ENCODE results near the gene MTHFD1L.
"Not testable (repeated sequence)": the region's sequence is repeated elsewhere in the genome, so short reads cannot be mapped to it uniquely, and the experiment has no call there.

MTHFD1L gene

DNA sequence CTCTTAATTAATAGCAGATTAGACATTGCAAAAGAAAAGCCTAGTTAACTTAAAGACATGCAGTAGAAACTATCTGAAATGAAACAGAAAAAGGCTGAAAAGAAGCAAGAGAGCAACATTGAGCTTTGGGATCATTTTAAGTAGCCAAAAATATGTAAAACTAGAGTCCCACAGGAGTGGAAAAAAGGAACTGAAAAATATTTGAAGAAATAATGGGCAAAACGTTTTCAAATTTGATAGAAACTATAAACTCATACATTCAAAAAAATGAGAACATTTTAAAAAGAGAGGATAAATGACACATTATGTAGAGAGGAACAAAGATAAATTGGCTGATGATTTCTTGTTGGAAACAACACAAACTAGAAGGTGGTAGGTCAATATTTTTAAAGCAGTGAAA is 208.2 kb downstream of the MTHFD1L start:
- DNase-seq, result no peak

DNA sequence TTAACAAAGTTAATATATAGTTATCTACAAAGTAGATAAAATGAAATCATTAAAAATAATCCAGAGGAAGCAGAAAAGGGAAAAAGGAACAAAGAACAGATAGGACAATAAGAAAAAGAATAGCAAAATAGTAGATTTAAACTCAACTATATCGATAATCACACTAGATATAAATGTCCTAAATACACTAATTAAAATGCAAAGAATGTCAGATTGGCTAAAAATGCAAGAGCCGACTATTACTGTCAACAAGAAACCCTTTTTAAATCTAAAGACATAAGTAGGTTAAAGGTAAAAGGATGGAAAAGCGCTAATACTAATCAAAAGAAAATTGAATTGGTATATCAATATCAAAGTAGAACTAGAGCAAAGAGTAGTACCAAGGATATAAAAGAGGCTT is 209.5 kb downstream of the MTHFD1L start:
- DNase-seq, result no peak

DNA sequence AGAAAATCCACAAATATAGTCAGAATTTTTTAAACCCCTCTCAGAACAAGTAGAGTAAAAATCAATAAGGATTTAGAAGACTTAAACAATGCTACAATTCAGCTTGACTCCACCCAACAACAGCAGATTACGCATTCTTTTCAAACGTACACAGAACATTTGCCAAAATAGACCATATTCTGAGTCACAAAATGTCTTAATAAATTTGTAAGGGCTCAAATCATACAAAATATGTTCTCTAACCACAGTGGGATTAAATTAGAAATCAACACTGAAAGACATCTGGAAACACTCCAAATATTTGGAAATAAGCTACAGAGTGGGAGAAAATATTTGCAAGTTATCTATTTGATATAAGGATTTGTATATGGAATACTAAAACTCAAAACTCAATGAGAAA is 210.0 kb downstream of the MTHFD1L start:
- DNase-seq, result no peak

DNA sequence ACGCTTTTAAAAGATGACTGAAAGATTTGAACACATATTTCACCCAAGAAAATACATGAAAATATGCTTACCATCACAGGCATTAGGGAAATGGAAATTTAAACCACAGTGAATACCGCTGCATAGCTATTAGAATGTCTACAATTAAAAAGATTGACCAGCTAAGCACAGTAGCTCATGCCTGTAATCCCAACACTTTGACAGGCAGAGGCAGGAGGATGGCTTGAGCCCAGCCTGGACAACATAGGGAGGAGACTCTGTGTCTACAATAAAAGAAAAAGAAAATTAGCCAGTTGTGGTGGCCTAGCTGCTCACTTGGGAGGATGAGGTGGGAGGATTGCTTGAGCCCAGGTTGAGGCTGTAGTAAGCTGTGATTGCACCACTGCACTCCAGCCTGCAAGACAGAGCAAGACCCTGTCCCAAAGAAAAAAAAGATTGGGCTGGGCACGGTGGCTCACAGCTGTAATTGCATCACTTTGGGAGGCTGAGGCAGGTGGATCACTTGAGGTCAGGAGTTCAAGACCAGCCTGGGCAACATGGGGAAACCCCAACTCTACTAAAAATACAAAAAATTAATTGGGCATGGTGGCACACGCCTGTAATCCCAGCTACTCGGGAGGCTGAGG is 210.5 kb downstream of the MTHFD1L start:
- DNase-seq, result no peak

DNA sequence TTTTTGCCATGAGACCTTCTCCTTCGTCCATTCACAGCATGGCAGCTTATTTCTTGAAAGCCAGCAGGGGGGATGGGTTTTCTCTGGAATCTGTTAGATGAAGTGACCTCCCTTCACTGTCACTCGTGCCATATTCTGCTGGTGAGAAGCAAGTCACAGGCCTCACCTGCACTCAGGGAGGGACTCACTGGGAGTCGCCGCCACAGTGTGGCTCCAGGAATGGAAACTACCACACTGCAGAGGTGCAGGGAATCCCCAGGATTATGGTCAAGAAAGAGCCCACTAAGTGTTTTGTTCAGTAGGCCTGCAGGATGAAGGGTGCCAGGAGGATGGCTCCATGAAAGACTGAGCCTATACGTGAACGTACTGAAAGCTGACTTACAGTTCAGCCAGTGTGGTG is 213.2 kb downstream of the MTHFD1L start:
- DNase-seq, result no peak

DNA sequence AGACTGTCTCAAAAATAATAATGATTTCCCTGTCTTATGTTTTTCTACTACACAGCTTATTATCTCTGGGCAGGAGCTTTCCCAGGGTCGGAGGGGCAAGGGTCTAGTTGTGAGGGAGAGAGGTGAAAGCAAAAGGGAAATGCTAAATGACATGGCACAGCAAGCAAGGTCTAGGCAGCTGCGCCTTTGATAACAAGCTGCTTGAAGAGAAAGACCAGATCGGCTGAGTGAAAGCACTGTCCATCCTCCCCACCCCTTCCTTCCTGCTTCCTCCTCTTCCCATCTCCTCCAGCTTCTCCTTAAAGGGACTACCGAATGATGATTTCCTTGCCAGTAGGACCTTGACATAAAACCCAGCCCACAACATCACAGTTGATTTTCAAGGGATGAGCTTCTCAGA is 216.2 kb downstream of the MTHFD1L start:
- no peak for DNase-seq

DNA sequence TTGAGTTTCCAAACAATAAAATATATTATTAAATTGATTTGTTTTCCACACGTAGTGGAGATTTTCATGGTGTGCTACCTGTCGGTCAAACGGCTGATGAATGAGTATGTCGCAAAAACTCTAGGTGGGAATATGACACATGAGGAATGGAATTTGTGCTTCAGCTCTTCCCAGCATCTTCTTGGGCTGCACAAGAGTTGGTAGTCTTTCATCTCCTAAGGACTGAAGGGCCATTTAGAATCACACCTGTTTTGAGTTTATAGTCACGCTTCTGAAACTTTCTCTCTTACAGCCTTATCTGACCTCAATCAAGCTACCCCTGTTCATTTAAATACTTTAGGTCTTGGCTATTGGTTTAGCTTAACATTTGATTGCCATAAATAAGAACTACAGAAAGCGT is 216.6 kb downstream of the MTHFD1L start:
- no peak for DNase-seq

DNA sequence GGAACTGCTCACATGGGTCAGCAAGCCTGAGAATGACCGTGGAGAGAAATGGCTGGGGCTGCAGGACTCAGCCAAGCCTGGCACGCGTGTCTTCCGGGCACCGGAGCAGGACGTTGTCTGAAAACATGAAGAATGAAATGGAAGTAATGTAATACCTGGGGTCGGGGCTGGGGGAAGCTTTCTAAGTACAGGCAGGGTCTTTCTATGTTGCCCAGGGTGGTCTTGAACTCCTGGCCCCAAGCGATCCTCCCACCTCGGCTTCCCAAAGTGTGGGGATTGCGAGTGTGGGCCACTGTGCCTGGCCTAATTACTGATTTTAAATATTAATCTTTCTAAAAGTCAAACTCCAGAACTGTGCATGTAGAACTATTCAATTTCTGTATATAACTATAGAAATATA is 218.8 kb downstream of the MTHFD1L start:
- DNase-seq, result no peak

DNA sequence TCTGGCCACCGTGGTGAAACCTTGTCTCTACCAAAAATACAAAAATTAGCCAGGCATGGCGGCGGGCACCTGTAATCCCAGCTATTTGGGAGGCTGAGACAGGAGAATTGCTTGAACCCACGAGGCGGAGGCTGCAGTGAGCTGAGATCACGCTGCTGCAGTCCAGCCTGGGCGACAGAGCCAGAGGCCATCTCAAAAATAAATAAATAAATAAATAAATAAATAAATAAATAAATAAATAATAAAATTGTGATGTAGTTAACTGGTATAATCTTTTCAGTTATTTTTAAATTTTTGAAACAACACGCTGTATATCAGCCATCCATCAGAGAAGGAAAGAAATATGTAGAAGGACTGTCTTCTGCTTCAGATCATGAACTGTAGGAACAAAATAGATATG is 221.6 kb downstream of the MTHFD1L start:
- DNase-seq, result not testable (repeated sequence)

DNA sequence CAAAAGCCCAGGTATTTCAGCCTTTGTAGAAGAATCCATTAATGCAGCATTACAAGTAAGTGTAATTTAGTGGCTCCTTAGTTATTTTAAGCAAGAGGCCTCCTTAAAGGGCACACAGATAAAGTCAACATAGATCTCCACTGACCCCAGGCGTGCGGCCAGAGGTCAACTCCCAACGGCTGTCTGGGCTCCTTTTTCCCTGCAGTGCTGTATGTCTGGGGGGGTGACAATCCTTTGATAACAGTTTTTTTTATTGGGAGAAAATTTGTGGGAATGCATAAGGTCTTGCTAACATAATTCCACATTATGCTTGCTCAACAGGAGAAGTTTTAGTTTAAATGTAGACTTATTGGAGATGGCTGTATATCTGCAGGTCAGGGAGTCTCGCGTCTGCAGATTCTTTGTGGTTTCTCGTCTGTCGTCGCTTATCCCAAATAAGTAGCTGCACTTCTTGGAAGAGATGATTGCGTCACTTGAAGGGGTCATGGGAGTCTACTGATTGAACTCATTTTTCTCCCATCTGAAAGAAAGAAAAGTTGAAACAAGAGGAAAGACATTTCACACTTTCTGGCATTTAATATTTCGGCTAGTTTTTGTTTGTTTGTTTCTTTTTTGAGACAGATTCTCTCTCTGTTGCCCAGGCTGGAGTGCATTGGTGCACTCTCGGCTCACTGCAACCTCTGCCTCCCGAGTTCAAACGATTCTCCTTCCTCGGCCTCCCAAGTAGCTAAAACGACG is 222.5 kb downstream of the MTHFD1L start:
- no peak for DNase-seq

DNA sequence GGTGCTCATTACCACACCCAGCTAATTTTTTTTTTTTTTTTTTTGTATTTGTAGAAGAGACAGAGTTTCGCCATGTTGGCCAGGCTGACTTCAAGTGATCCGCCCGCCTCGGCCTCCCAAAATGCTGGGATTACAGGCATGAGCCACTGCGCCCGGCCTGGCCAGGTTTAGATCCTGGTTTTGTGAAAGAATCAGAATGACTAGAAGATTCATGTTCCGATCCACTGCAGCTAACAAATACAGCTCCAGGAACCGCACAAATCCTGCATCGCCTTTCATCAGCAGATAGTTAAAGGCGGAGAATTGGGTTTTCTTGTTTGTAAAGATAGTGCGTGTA is 223.1 kb downstream of the MTHFD1L start:
- no peak for DNase-seq

DNA sequence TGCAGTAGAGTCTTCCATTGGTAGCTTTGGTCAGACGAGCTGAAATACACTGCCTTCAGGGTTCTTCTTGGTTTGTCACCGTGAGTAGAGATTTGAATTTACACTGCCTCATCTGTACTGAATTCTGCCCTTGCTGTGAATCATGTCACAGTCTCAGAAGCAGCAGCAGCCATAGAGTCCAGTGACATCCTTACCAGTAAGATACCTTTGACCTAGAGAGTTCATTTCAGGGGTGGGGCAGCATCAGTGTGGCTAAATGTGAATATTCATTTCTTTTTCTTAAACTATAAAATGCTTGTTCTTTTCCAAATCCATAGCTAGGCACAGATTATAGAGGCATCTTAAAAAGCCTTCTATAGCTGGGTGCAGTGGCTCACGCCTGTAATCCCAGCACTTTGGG is 223.5 kb downstream of the MTHFD1L start:
- no peak for DNase-seq

DNA sequence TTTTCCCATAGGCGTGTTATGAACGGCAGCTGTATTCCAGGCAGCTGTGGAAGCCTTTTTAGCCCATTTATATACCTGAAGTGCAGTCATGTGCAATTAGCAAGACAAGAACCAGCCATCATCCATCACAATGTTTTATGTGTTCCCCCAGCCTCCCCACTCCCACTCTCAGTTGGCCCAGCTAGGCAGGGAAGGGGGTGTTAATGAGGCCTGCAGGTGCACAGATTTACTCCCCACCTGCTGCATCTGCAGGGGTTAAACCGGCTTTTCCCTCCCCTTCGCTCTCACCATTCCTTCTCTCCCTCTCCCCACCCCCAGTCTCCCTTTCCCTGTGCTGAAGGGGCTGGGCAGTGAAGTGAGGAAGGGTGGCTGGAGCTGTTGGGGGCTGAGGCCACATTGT is 224.5 kb downstream of the MTHFD1L start:
- no peak for DNase-seq

DNA sequence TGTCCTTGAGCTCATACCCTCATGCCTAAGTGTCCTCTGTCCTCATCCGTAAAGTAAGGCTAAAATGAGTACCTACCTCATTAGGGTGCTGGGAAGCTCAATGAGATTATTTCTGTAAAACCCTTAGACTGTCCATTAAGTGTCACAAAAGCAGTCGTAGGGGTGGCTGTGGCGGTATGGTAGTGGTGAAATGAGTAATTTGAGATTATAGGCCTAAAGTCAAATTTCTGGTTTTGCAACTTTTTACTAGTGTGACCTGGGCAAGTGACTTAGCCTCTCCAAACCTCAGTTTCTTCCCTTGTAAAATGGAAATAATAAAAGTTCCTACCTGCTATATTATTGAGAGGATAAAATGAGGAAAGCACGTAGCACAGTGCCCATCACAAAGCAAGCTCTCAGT is 226.1 kb downstream of the MTHFD1L start:
- no peak for DNase-seq

DNA sequence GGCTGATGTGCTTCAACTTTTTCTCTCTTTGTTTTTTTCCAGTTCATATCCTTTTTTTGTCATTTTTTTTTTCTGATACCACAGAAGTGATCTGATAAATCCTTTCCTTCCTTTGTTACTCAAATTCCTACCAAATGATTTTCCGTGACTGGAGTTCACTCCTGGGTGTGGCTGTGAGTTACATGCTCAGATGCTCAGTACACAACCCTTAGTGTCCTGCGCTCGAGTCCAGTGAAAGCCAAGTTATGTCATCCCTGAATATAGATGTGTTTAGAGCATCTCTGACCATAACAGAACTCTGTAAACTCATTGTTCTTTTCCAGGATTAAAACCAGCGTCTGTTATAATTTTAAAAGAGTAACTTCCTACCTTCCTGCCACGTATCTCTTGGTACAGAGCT is 227.1 kb downstream of the MTHFD1L start:
- DNase-seq, result no peak

DNA sequence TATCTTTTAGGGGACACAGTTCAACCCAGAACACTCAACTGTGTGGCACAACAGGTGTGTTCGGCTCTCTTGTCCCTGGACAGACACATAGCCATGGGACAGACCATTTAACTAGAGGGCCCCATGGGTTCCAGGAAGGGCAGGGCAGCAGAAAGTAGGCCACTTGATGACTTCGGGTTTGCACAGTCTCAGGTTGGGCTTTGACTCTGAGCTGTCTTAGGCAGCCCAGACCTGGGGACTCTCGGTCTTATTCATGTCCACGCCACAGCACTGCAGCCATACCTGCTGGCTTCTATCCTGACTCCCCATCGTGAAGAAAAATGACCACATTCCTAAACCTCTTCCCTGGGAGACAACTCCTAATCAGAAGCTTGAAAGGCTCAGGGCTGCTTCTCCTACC is 228.2 kb downstream of the MTHFD1L start:
- no peak for DNase-seq

DNA sequence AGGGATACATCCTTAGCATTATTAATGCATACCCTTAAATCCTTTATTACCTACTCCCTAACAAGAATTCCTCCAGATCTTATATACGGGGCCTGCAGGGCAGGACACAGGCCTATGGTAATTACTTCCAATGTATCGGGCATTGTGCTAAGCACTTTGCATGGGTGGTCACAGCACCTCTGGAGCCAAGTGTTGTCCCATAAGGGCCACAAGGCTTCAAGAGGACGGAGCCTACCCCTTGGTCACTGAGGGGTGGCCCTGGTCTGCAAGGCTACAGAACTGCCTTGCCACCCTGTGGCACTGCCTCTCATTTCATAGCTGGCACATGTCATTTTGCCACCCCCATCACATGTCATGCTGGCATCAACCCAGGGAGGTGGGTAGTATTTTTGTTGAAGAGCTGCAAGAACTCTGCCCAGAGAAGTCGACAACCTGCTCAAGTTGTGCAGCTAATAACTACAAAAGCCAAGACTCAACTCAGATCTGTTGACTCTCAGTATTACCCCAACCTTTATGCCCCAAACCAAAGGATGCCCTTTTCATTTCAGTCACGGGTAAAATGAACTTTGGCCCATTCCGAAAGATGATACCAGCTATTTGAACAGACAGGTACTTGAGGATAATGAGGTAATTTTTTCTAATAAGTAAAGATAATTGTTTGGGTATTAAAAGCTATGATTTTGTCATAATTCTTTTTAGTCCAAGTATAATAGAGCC is 230.2 kb downstream of the MTHFD1L start:
- DNase-seq, result no peak

DNA sequence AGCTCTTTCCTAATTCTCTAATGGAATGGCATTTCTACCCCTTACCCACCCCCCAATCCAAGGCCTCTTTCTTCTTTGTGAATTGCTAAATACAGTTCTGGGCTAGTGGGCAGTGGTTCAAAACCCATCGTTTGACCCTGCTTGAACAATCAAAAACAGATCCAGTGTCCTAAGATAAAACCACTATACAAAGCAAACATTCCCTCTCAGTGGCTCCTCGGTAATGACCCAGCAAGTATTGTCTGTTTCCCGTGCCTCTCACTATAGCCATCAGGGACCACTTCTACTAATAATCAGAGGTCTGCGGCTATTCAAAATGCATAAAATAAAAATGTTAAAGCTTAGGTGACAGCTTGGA is 230.7 kb downstream of the MTHFD1L start:
- no peak for DNase-seq

DNA sequence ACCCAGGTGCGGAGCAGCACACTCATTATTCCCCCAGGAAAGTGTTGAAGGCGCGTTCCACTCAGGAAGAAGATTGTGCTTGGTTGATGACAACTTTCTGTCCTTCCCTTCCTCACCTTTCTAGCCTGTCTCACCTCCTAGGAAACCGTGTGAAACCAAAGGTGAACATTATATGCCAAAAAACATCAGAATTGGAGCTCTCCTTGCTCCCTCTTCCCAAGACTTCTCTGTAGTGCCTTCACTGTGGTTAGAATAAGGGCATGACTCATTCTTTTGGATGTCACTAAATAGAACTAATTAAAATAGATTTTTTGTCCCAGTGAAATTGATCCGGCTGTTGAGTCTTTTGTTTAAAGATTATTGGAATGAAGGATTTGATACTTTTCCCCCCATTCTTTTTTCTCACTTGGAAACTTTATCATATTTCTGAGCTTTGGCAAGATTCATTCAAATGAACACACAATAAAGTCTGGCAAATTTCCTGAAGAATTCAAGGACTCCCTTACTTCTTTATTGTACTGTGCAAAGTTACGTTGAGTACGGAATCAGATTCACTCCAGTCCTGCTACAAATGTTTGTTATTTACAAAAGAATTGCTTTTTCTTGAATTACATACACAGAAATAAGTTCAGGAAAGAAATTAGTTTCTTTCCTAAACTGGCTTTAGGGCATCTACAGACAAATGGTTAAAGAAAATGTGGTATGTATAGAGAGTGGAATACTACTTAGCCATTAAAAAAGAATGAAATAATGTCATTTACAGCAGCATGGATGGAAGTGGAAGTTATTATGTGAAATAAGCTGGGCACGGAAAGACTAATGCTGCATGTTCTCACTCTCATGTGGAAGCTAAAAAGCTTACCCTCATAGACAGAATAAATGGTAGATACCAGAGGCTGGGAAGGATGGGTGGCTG is 231.4 kb downstream of the MTHFD1L start:
- no peak for DNase-seq

DNA sequence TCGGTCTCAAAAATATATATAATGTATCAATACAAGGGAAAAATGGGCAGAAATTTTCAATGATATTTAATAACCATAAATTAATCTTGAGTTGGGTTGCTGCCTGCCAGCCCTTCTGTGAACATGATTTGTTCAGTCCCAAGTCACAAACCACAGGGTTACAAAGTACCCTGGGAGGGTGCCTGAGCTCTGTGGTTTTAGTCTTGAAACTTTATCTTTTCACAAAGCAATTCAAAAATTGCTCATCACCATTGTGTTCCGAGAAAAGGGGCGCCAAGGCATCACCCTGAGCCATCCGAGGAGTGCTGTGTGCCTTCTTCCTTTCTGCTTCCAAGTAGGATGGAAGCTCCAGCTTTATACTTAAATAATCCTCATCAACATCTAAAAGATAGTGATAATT is 232.7 kb downstream of the MTHFD1L start:
- DNase-seq, result no peak

DNA sequence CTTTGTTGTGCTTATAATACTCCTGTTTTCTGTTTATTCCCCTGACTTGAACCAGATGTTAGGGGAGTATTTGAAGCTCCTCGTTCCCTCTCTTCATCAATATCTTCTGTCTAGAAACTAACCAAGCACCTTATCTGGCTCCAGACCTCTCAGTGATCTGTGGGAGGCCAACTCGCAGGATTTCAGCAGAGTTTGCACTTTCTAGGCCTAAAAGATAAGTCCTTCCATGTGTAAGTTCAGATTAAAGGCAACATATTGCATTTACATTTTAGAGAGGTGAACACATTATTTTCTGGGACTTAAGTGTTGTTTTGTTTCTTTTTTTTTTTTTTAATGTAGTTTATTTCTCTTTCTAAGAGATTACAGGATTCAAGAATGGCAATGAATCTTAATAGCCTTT is 234.8 kb downstream of the MTHFD1L start:
- DNase-seq, result no peak

DNA sequence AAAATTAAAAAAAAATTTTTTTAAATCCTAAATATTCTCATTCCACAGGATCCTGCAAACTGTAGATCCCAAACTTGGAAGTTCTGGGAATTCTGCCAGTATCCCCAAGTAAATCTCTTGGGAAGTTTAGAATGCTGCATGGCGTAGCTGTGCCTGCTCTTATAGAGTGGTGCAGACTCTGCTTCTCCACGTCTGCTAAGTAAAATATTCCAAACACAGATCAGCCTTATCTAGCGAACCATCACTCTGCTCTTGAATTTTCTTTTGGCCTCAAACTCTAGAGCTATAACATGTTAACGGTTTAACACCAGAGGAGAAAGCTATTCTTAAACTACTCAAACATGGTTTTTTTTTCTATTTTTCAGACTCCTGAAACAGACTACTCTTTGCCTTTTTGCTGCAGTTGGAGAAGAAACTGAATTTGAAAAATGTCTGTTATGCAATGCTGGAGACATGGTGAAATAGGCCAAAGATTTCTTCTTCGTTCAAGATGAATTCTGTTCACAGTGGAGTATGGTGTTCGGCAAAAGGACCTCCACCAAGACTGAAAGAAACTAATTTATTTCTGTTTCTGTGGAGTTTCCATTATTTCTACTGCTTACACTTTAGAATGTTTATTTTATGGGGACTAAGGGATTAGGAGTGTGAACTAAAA is 235.8 kb downstream of the MTHFD1L start:
- no peak for DNase-seq
